Prostate gland (tissue), 2 donors: ENCODE measurements around the gene OR1Q1. TPM values are rescaled to one million over a fixed set of nuclear protein-coding genes. Genes with fewer than 3 reads are reported as not detected.

Experiments used
- DNase-seq: peaks from one replicate; pipeline ENCODE4 v3.0.0-alpha.2; 2019; ENCODE audit warnings: low spot score
- H3K27ac ChIP-seq, 2 donors: fragments of 200-600 bp; sonication (generic); 2 replicates each; pipeline ENCODE4 v1.5.1; 2017 to 2019
- H3K27me3 ChIP-seq: fragments of 200-600 bp; sonication (generic); replicated peaks from 2 replicates; pipeline ENCODE4 v1.5.1; 2019; ENCODE audit not compliant: insufficient read depth
- H3K36me3 ChIP-seq, 2 donors: fragments of 200-600 bp; sonication (generic); 1 replicate in 1 of 2; 2 replicates in 1 of 2; pipeline versions ENCODE4 v1.5.1 to v1.8.1; 2017 to 2019
- H3K4me1 ChIP-seq: fragments of 200-600 bp; sonication (generic); replicated peaks from 2 replicates; pipeline ENCODE4 v1.5.1; 2019
- H3K4me3 ChIP-seq, 2 donors: fragments of 200-600 bp; sonication (generic); 2 replicates each; pipeline ENCODE4 v1.5.1; 2017 to 2019
- H3K9me3 ChIP-seq: fragments of 200-600 bp; sonication (generic); 2 replicates; pipeline ENCODE4 v1.5.1; 2017
- POLR2A ChIP-seq: fragments of 450-650 bp; IDR thresholded peaks from one replicate; pipeline ENCODE4 v1.6.1; 2016; ENCODE audit warnings: antibody characterized with exemption, mild to moderate bottlenecking
- POLR2AphosphoS5 ChIP-seq: sonication (generic); formaldehyde crosslinking; IDR thresholded peaks from one replicate; pipeline ENCODE4 v1.6.1; 2017; ENCODE audit warnings: antibody characterized with exemption
- WGBS: methylation state at CpG from one replicate; pipeline ENCODE4 v1.1.5; 2018; 5-methylcytosine and 5-hydroxymethylcytosine counted together
- intact Hi-C: fragments of 100-400 bp; cut with DNase I; formaldehyde crosslinking; loops from one replicate; pipeline ENCODE4 v1.14.2; 2022
- total RNA-seq, 2 donors: library from RNA; depleted of rRNA; stranded (reverse); fragments of >200 nt; gene quantifications; one replicate each; pipeline ENCODE4 v1.1.0, GENCODE V29; 2016
- TF ChIP-seq, protein P1 (sequence below), 4 experiments: fragments of 200-600 bp in 2 of 4; fragments of 450-650 bp in 2 of 4; sonication (generic) in 2 of 4; IDR thresholded peaks; 1 replicate in 3 of 4; 2 replicates in 1 of 4; pipeline ENCODE4 v1.5.1; 2016 to 2019; ENCODE audit warnings: antibody characterized with exemption in 4 of 4, mild to moderate bottlenecking in 2 of 4, moderate library complexity in 2 of 4

OR1Q1 gene
- total RNA-seq, 2 donors from 2014 or later: not detected

DNA sequence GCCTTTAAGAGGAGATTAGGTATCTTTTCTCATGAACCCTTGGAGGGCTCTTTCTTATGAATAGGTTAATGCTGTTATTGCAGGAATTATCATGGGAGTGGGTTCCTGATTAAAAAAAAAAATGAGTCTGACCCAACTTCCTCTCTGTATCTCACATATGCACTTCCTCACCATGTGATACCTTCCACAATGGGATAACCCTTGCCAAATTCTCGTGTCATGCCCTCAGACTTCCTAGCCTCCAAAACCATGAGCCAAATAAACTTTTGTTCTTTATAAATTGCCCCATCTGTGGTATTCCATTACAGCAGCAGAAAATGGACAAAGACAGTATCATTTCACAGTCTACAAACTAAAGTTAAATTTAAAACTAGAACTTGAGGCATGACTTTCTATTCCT, 41.8 kb downstream of the OR1Q1 start:
- Histone ChIP-seq H3K36me3 (no peaks in the 10 kb centered on the region), H3K9me3 (no peaks in the 10 kb centered on the region), H3K4me1 (no peaks in the 10 kb centered on the region), H3K4me3 (no peak overlapping the region), H3K27me3 (no peaks in the 10 kb centered on the region), H3K27ac (no peak overlapping the region)
- WGBS: 23% methylated on average over 1 of the region's 1 CpG
- no peak for DNase-seq
- intact Hi-C loops: no loop called here
- TF ChIP-seq POLR2A: no peak
- TF ChIP-seq POLR2AphosphoS5: no peak
- TF ChIP-seq, protein P1, sequence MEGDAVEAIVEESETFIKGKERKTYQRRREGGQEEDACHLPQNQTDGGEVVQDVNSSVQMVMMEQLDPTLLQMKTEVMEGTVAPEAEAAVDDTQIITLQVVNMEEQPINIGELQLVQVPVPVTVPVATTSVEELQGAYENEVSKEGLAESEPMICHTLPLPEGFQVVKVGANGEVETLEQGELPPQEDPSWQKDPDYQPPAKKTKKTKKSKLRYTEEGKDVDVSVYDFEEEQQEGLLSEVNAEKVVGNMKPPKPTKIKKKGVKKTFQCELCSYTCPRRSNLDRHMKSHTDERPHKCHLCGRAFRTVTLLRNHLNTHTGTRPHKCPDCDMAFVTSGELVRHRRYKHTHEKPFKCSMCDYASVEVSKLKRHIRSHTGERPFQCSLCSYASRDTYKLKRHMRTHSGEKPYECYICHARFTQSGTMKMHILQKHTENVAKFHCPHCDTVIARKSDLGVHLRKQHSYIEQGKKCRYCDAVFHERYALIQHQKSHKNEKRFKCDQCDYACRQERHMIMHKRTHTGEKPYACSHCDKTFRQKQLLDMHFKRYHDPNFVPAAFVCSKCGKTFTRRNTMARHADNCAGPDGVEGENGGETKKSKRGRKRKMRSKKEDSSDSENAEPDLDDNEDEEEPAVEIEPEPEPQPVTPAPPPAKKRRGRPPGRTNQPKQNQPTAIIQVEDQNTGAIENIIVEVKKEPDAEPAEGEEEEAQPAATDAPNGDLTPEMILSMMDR (IDR thresholded peaks at IDR 0.05): no peak

DNA sequence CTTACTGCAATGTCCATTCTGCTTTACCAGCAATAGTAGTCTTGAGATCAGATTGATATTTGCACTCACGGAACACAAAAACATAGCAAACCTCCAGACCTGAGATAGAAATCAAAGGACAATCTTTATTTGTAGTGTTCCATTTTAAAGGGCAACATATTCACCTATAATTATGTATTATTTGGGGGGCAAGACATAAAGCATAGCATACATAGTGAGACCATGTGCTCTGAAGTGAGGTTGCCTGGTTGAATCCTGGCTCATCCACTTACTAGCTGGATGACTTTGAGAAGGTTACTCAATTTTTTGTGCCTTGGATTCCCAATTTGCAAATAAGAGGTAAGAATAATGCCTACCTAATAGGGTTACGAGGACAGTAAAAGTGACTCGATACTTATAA, 43.0 kb downstream of the OR1Q1 start, which contains the start of gene OR1B1:
TSS of gene OR1B1 (minus strand) at position 101 of the 400 bp plus-strand sequence.
- Histone ChIP-seq H3K27me3 (no peaks in the 10 kb centered on the region), H3K27ac (no peak within 1 kb of the TSS), H3K9me3 (no peaks in the 10 kb centered on the region), H3K36me3 (no peaks in the 10 kb centered on the region), H3K4me3 (no peak within 1 kb of the TSS), H3K4me1 (no peaks in the 10 kb centered on the region)
- TF ChIP-seq POLR2AphosphoS5 (no peak), POLR2A (no peak)
- TF ChIP-seq, protein P1 (IDR thresholded peaks at IDR 0.05): no peak
- intact Hi-C loops: no loop called here
- WGBS: 86% methylated on average over 3 of the region's 3 CpGs
- no peak for DNase-seq

- Histone ChIP-seq H3K4me1 (no peaks in the 10 kb centered on the region), H3K27me3 (no peaks in the 10 kb centered on the region), H3K9me3 (no peaks in the 10 kb centered on the region), H3K36me3 (no peaks in the 10 kb centered on the region), H3K27ac (no peak within 1 kb of the TSS), H3K4me3 (no peak within 1 kb of the TSS)
- intact Hi-C loops: no loop called here
- DNase-seq: no peak
- WGBS: 77% methylated on average over 2 of the region's 2 CpGs
- no peak for TF ChIP-seq POLR2A
- TF ChIP-seq, protein P1 (IDR thresholded peaks at IDR 0.05): no peak
- no peak for TF ChIP-seq POLR2AphosphoS5
These were observed 46.9 kb downstream of the OR1Q1 start, which contains the start of gene OR1L1 for GRCh38 chr9:122661416-122661815. OR1L1 (plus strand) TSS chr9:122661716; CDS start chr9:122661716, 0 bp downstream.

Other genes with a start within 250 kb of the OR1Q1 start
- 1 to 10 TPM; 4.6 to 6.2 TPM for gene PTGS1, start 243.7 kb upstream of the OR1Q1 start, total RNA-seq
- gene OR1J1, start 136.8 kb upstream of the OR1Q1 start, total RNA-seq: not detected
- not detected for gene OR1J2, start 103.9 kb upstream of the OR1Q1 start, total RNA-seq
- gene OR1J4, start 95.6 kb upstream of the OR1Q1 start, total RNA-seq: under 1 TPM; 0.23 to 0.91 TPM
- not detected for gene OR1N1, start 87.4 kb upstream of the OR1Q1 start, total RNA-seq
- not detected for gene OR1N2, start 61.6 kb upstream of the OR1Q1 start, total RNA-seq
- under 1 TPM in 1 of 2 donors, not detected in 1; 0.14 TPM for gene OR1L8, start 31.4 kb upstream of the OR1Q1 start, total RNA-seq
- gene OR1B1, start 42.9 kb downstream of the OR1Q1 start, total RNA-seq: not detected
- not detected for gene OR1L1, start 47.0 kb downstream of the OR1Q1 start, total RNA-seq
- gene OR1L3, start 60.4 kb downstream of the OR1Q1 start, total RNA-seq: not detected
- under 1 TPM in 1 of 2 donors, not detected in 1; 0.68 TPM for gene OR1L4, start 109.3 kb downstream of the OR1Q1 start, total RNA-seq
- not detected for gene OR1L6, start 127.6 kb downstream of the OR1Q1 start, total RNA-seq
- gene OR5C1, start 174.2 kb downstream of the OR1Q1 start, total RNA-seq: not detected
- gene OR1K1, start 185.4 kb downstream of the OR1Q1 start, total RNA-seq: not detected
- gene PDCL, start 213.8 kb downstream of the OR1Q1 start, total RNA-seq: 10 to 100 TPM; 13.9 to 21.9 TPM